A549 (cell line): Measurements from ENCODE around the gene AMPD1.

Experiments
- CBX2 ChIP-seq: fragments of 200-600 bp; sonication (generic); IDR thresholded peaks from 2 replicates; pipeline ENCODE4 v1.6.1; 2016; ENCODE audit warnings: low read depth, mild to moderate bottlenecking, borderline replicate concordance
- CEBPB ChIP-seq, 2 experiments: fragments of >200 bp in 1 of 2; sonication (Bioruptor Twin) in 1 of 2; formaldehyde crosslinking in 1 of 2; IDR thresholded peaks; 2 replicates each; pipeline ENCODE4 v1.6.1; 2012 to 2016
- EP300 ChIP-seq, 2 experiments: fragments of >200 bp; sonication (Bioruptor Twin); formaldehyde crosslinking; IDR thresholded peaks; 2 replicates in 1 of 2; 3 replicates in 1 of 2; pipeline ENCODE4 v1.6.1; 2016 to 2017
- KDM1A ChIP-seq: fragments of 200-600 bp; sonication (generic); IDR thresholded peaks from 2 replicates; pipeline ENCODE4 v1.6.1; 2016; ENCODE audit warnings: low read depth, mild to moderate bottlenecking
- MAFK ChIP-seq: fragments of 450-650 bp; IDR thresholded peaks from 2 replicates; pipeline ENCODE4 v1.6.1; 2014; ENCODE audit not compliant: partially characterized antibody
- MAZ ChIP-seq: fragments of 150-350 bp; IDR thresholded peaks from 2 replicates; pipeline ENCODE4 v1.6.1; 2014; ENCODE audit warnings: antibody characterized with exemption, low read depth, low read length, borderline replicate concordance
- NR3C1 ChIP-seq: fragments of >200 bp; sonication (Bioruptor Twin); formaldehyde crosslinking; IDR thresholded peaks from 3 replicates; pipeline ENCODE4 v1.6.1; 2017
- POLR2A ChIP-seq: IDR thresholded peaks from 2 replicates; pipeline ENCODE4 v1.6.1; 2012; ENCODE audit warnings: mild to moderate bottlenecking, low read length
- RAD21 ChIP-seq, 2 experiments: fragments of >200 bp in 1 of 2; sonication (Bioruptor Twin) in 1 of 2; formaldehyde crosslinking in 1 of 2; IDR thresholded peaks in 1 of 2; conservative IDR thresholded peaks in 1 of 2; 2 replicates in 1 of 2; 3 replicates in 1 of 2; pipeline ENCODE4 v1.6.1; 2012 to 2018; ENCODE audit warnings: inconsistent platforms in 1 of 2
- RCOR1 ChIP-seq: fragments of 150-350 bp; IDR thresholded peaks from 2 replicates; pipeline ENCODE4 v1.6.1; 2014; ENCODE audit warnings: antibody characterized with exemption, low read length, low read depth
- SREBF2 ChIP-seq: fragments of 450-650 bp; IDR thresholded peaks from 2 replicates; pipeline ENCODE4 v1.6.1; 2014; ENCODE audit warnings: mild to moderate bottlenecking, moderate library complexity
- TF ChIP-seq, protein P1 (sequence below): fragments of >200 bp; sonication (Bioruptor Twin); formaldehyde crosslinking; IDR thresholded peaks from 3 replicates; pipeline ENCODE4 v1.5.1; 2016

DNA sequence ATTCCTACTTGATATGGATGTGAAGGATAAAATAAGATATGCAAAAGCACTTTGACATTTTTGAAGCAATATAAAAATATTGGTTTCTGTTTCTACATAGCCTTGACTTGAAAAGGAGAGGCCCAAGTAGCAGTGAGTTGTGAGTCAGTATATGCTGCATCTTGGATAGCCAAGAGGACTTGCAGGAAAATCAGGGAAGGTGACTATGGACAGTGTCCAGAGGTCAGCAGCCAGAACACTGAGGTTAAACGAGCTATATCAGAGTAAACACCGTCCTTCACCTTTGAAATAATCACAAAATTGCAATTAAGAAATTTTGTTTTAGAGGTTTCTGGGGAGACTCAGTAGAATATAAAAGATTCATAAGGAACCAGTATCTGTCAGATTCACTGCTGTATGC is 6.6 kb upstream of the AMPD1 start:
- TF ChIP-seq EP300 (IDR thresholded peaks at IDR 0.05) (no peak), POLR2A (no peak), CEBPB (IDR thresholded peaks at IDR 0.05) (no peak), RAD21 (conservative IDR thresholded peaks at IDR 0.05 in 1 of 2, IDR thresholded peaks at IDR 0.05 in 1 of 2) (no peak), NR3C1 (no peak), RCOR1 (no peak), MAFK (no peak), KDM1A (no peak), CBX2 (no peak), SREBF2 (no peak), MAZ (no peak)
- TF ChIP-seq, protein P1, sequence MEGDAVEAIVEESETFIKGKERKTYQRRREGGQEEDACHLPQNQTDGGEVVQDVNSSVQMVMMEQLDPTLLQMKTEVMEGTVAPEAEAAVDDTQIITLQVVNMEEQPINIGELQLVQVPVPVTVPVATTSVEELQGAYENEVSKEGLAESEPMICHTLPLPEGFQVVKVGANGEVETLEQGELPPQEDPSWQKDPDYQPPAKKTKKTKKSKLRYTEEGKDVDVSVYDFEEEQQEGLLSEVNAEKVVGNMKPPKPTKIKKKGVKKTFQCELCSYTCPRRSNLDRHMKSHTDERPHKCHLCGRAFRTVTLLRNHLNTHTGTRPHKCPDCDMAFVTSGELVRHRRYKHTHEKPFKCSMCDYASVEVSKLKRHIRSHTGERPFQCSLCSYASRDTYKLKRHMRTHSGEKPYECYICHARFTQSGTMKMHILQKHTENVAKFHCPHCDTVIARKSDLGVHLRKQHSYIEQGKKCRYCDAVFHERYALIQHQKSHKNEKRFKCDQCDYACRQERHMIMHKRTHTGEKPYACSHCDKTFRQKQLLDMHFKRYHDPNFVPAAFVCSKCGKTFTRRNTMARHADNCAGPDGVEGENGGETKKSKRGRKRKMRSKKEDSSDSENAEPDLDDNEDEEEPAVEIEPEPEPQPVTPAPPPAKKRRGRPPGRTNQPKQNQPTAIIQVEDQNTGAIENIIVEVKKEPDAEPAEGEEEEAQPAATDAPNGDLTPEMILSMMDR, result no peak
